C4-2B (cell line): ENCODE results near the gene LHX5.

Experiments
- H3K27ac ChIP-seq: fragments of 450-650 bp; 2 replicates; pipeline ENCODE4 v1.5.1; 2017
- ZFX ChIP-seq: fragments of 450-650 bp; IDR thresholded peaks from 2 replicates; pipeline ENCODE4 v1.6.1; 2017
- TF ChIP-seq, protein P1 (sequence below): fragments of 450-650 bp; conservative IDR thresholded peaks from 2 replicates; pipeline ENCODE4 v1.5.1; 2017; ENCODE audit warnings: mild to moderate bottlenecking

The LHX5 gene

DNA sequence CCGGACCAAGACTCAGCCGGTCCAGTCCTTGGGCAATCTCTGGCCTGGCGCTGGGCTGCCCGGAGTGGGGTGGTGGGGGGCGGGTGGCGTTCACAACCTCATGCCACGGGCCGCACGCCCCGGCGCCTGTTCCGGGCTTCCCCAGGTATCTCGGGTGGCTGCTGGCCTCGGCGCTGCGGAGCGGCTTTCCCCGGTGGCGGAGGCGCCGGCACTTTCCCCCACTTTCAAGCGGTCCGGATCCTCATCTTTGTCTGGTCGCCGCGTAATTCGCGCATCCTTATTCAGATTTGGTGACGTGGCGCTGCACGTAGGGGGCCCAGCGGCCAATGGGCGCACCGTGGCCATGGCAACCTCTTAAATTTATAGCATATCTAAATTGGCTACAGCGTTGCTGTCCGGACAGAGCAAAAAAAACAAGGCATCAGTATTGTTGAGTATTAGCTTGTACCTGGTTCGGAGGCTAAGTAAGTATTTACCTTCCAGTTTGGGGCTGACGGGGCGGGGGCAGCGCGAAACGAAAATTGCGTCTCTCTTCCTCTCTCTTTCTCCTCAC lies at the start of gene LHX5:
LHX5 (minus strand) TSS at position 253 of the 553 bp plus-strand sequence. CDS start 373 bp downstream, outside the sequence.
- no peak within 1 kb of the TSS for H3K27ac ChIP-seq

DNA sequence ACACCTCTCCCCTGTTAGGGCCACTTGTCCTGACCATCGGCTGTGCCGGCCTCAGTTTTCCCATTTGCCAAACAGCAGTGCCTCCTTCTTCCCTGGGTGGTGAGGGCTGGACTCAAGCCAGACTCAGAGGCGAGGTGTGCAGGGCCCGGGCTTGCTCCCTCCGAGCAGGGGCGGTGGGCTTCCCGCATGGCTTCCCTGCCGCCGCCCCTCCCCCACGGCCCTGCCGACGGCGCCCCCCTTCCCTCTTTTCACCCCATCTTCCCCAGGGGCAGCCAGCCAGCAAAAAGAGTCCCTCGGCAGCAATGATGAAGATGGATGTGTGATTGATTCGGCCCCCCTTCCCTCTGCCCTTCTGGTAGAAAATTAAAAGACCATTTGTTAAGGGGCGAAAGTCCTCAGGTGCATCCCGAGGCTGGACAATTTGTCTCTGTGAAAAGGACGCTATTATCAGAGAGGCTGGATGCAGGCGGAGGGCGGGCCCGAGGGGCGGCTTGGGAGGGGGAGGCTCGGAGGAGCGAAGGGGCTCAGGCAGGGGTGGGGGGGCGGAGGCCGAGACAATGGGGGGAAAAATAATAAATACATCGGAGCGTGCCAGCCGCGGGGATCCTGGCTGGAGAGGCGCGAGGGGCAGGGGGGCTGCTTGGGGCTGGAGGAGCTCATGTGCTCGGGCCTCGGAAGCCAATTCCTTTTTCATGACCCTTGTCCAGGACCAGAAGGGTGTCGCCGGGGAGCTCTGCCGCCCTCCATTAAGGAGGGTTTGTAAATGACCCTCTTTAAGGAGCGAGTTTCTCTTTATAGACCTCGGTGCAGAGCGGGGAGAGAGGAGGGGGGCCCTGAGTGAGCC lies 48.0 kb upstream of the LHX5 start:
- no peak overlapping the region for H3K27ac ChIP-seq
- TF ChIP-seq, protein P1, sequence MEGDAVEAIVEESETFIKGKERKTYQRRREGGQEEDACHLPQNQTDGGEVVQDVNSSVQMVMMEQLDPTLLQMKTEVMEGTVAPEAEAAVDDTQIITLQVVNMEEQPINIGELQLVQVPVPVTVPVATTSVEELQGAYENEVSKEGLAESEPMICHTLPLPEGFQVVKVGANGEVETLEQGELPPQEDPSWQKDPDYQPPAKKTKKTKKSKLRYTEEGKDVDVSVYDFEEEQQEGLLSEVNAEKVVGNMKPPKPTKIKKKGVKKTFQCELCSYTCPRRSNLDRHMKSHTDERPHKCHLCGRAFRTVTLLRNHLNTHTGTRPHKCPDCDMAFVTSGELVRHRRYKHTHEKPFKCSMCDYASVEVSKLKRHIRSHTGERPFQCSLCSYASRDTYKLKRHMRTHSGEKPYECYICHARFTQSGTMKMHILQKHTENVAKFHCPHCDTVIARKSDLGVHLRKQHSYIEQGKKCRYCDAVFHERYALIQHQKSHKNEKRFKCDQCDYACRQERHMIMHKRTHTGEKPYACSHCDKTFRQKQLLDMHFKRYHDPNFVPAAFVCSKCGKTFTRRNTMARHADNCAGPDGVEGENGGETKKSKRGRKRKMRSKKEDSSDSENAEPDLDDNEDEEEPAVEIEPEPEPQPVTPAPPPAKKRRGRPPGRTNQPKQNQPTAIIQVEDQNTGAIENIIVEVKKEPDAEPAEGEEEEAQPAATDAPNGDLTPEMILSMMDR, result no peak
- no peak for TF ChIP-seq ZFX

More for the DNA sequence above, at the start of gene LHX5:
- no peak for TF ChIP-seq ZFX
- TF ChIP-seq, protein P1, result no peak

DNA sequence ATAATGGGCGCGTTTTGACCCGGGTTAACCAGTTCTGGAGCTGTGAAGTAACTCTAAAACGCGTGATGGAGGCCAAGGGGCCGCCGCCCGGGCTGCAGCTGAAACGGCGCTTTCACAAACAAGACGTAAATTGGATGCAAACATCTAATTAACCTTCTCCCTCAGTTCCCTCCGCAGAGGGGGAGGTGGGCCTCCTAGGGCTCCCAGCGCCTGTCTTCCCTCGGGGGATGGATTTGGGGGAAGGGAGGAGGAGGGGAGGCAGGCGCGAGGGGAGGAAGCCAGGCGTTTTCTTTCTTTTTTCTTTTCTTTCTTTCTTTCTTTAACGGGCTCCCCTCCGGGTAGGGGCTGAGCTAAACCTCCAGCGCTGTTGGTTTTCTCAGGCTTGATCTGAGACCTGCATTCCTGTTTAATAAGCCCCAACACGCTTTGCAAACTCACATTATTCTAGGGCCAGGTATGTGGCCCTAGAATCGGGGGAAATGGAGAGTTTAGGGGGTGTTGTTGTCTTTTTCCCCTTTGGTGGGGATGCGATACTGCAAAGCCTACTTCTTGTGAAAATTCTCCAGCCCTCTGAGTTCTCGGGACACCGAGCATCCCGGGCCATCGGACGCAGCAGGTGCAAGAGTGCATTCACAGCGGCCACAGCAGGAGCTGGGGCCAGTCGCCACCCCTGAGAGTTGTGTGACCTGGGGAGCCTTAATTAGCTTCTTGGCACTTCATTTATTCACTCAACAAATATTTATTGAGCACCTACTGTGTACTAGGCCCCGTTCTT lies 43.6 kb upstream of the LHX5 start:
- no peak overlapping the region for H3K27ac ChIP-seq
- no peak for TF ChIP-seq ZFX
- TF ChIP-seq, protein P1, result no peak

DNA sequence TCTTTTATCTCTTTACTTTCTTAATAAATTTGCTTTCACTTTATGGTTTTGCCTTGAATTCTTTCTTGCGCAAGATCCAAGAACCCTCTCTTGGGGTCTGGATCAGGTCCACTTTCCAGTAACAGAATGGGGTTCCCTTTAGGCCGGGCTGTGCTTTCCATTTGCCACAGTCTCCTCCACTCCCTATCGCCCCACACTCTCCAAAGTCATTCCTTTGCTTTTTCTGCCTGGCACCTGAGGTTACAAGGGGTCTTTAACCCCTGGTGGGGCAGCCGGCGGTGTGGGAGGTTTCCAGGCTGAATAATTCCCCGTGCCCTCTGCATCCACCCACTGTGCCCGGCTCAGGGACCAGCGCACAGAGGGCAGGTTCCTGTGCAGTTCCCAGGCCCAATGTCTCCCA lies 42.9 kb upstream of the LHX5 start:
- TF ChIP-seq ZFX, result no peak
- TF ChIP-seq, protein P1, result no peak
- no peak overlapping the region for H3K27ac ChIP-seq

DNA sequence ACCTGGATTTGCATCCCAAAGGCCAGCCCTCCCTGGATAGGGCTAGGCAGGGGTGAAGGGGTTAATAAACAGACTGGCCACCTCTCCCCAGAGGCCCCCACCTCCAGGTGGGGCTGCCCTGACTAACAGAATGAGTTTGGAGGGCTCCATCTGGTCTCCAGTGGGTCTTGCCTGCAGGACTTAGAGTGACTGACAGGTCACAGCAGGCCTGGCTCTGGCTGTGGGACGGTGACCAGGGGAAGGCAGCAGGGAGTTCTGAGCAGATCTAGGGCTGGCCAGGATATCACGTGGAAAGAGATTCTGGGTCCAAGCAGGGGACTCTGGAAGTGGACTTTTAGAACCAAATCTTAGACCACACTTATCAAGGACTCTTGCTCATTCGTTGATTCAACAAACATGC lies 40.9 kb upstream of the LHX5 start:
- no peak overlapping the region for H3K27ac ChIP-seq
- TF ChIP-seq, protein P1, result no peak
- TF ChIP-seq ZFX, result no peak

DNA sequence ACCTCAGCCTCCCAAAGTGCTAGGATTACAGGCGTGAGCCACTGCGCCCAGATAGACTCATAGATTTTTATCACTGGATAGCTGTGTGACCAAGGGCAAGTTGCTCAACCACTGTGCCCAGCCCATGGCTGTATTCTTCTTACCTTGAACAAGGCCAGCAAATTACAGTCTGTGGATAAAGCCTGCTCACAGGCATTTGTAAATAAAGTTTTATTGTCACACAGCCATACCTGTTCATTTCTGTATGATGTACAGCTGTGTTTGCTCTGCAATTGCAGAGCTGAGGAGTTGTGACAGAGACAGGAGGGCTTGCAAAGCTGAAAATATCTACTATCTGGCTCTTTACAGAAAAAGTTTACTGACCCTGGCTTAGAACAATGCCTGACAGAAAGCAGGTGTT lies 35.2 kb upstream of the LHX5 start:
- TF ChIP-seq, protein P1, result no peak
- no peak for TF ChIP-seq ZFX
- H3K27ac ChIP-seq, result no peak overlapping the region

DNA sequence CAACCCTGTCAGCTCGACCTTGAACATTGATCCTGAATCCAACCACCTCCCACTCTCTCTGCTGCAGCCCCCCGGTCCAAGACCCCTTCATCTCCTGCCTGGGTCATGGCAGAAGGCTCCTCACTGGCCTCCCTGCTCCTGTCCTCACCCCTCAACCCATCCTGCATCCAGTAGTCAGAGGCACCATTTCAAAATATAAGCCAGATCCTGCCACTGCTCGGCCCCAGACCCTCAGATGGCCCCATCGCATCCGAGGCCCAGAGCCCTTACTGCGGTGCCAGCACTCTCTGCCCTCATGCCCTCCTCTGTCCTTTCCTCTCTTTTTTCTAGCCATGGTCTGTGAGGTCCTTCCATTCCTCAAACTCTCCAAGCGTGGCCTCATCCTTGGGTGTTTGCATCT lies 34.3 kb upstream of the LHX5 start:
- TF ChIP-seq, protein P1, result no peak
- TF ChIP-seq ZFX, result no peak
- H3K27ac ChIP-seq, result no peak overlapping the region
